ENCODE data around the gene TMEM151B. TPM values are rescaled to one million over a fixed set of nuclear protein-coding genes. Genes with fewer than 3 reads are reported as not detected.

The TMEM151B gene
- total and polyA plus RNA-seq, 9 of the 15 experiments (the other 6 are each of a cell fraction or from before 2014, with no cell fraction given): not detected

GRCh38 chr6:44277763-44278162 lies 7.5 kb downstream of the TMEM151B start (continued):
- TF ChIP-seq ZNF407 (IDR thresholded peaks at IDR 0.05; ENCODE audit: low read depth) (no peak), RFX1 (IDR thresholded peaks at IDR 0.05) (no peak), NCOA1 (IDR thresholded peaks at IDR 0.05; ENCODE audit: low read depth) (no peak), ZNF699 (CRISPR knock-in tag; IDR thresholded peaks at IDR 0.05; ENCODE audit: insufficient replicate concordance) (no peak), ZNF57 (CRISPR knock-in tag; IDR thresholded peaks at IDR 0.05) (no peak), BRF1 (IDR thresholded peaks at IDR 0.05; ENCODE audit: borderline replicate concordance, extremely low read depth, insufficient read length) (no peak)

Data from K562 (cell line).